HEK293 (cell line): Measurements from ENCODE around the gene CBFA2T2.

ENCODE experiments used
- CTCF ChIA-PET: fragments of 350-600 bp; formaldehyde crosslinking; extraction: SDS; loops from one replicate; lab custom pipeline; 2021; ENCODE audit warnings: antibody characterized with exemption; lab: Yijun Ruan, JAX
- POLR2A ChIA-PET: fragments of 300-600 bp; formaldehyde crosslinking; extraction: SDS; loops from one replicate; lab custom pipeline; 2020; ENCODE audit warnings: antibody characterized with exemption, inconsistent platforms; lab: Yijun Ruan, JAX
- H3K27ac ChIP-seq: fragments of 200-500 bp; sonication (Bioruptor generic); 2 replicates; pipeline ENCODE4 v1.5.1; 2014; ENCODE audit warnings: low read depth, low read length, control low read depth, inconsistent platforms; ENCODE audit errors: extremely low read depth
- H3K36me3 ChIP-seq, 2 experiments: fragments of 200-500 bp in 1 of 2; sonication (Bioruptor generic) in 1 of 2; 1 replicate in 1 of 2; 2 replicates in 1 of 2; pipeline ENCODE4 v1.5.1; 2014 to 2017; ENCODE audit warnings: inconsistent platforms in 2 of 2, low read length in 2 of 2; ENCODE audit not compliant: control insufficient read depth in 2 of 2, insufficient read depth in 1 of 2
- H3K4me1 ChIP-seq: fragments of 200-500 bp; sonication (Bioruptor generic); 2 replicates; pipeline ENCODE4 v1.5.1; 2014; ENCODE audit warnings: mild to moderate bottlenecking, low read length, inconsistent platforms; ENCODE audit not compliant: control insufficient read depth, insufficient read depth
- H3K4me3 ChIP-seq: 2 replicates; pipeline ENCODE4 v1.5.1; 2011; ENCODE audit warnings: low read depth, mild to moderate bottlenecking, control low read depth, low read length, moderate library complexity
- H3K9me3 ChIP-seq: fragments of 200-500 bp; sonication (Bioruptor generic); 2 replicates; pipeline ENCODE4 v1.5.1; 2014; ENCODE audit warnings: low read depth, low read length, inconsistent platforms; ENCODE audit not compliant: control insufficient read depth, insufficient read depth
- ELK4 ChIP-seq: IDR thresholded peaks from 2 replicates; pipeline ENCODE4 v1.6.1; 2011; ENCODE audit warnings: mild to moderate bottlenecking, low read depth, low read length, borderline replicate concordance
- OVOL3 ChIP-seq: fragments of 450-650 bp; formaldehyde crosslinking; IDR thresholded peaks from 2 replicates; pipeline ENCODE4 v1.5.1; 2016; ENCODE audit warnings: missing biosample characterization, missing genetic modification characterization
- ZBTB20 ChIP-seq: fragments of 450-650 bp; formaldehyde crosslinking; IDR thresholded peaks from 2 replicates; pipeline ENCODE4 v1.5.1; 2016; ENCODE audit warnings: missing biosample characterization, missing genetic modification characterization
- ZBTB49 ChIP-seq: fragments of 450-650 bp; formaldehyde crosslinking; IDR thresholded peaks from 2 replicates; pipeline ENCODE4 v1.5.1; 2016; ENCODE audit warnings: missing biosample characterization, missing genetic modification characterization, low read depth
- ZIC2 ChIP-seq: fragments of 450-650 bp; formaldehyde crosslinking; IDR thresholded peaks from 2 replicates; pipeline ENCODE4 v1.5.1; 2016; ENCODE audit warnings: missing biosample characterization, missing genetic modification characterization
- ZNF2 ChIP-seq: fragments of 450-650 bp; formaldehyde crosslinking; IDR thresholded peaks from 2 replicates; pipeline ENCODE4 v1.5.1; 2016; ENCODE audit warnings: missing biosample characterization, missing genetic modification characterization
- ZNF214 ChIP-seq: fragments of 450-650 bp; formaldehyde crosslinking; IDR thresholded peaks from 2 replicates; pipeline ENCODE4 v1.5.1; 2017; ENCODE audit warnings: missing biosample characterization, mild to moderate bottlenecking, missing genetic modification characterization, borderline replicate concordance
- ZNF394 ChIP-seq: fragments of 450-650 bp; formaldehyde crosslinking; IDR thresholded peaks from 2 replicates; pipeline ENCODE4 v1.5.1; 2016; ENCODE audit warnings: missing biosample characterization, missing genetic modification characterization, mild to moderate bottlenecking, moderate library complexity, borderline replicate concordance
- ZNF530 ChIP-seq: fragments of 450-650 bp; formaldehyde crosslinking; IDR thresholded peaks from 2 replicates; pipeline ENCODE4 v1.5.1; 2016; ENCODE audit warnings: low read depth, missing biosample characterization, missing genetic modification characterization
- ZNF561 ChIP-seq: fragments of 450-650 bp; IDR thresholded peaks from 2 replicates; pipeline ENCODE4 v1.5.1; 2018; ENCODE audit warnings: missing biosample characterization, missing genetic modification characterization, borderline replicate concordance
- ZNF585B ChIP-seq: fragments of 450-650 bp; formaldehyde crosslinking; IDR thresholded peaks from 2 replicates; pipeline ENCODE4 v1.5.1; 2016; ENCODE audit warnings: missing biosample characterization, missing genetic modification characterization
- ZNF692 ChIP-seq: fragments of 450-650 bp; formaldehyde crosslinking; IDR thresholded peaks from 2 replicates; pipeline ENCODE4 v1.5.1; 2016; ENCODE audit warnings: missing biosample characterization, missing genetic modification characterization
- ZNF830 ChIP-seq: fragments of 450-650 bp; IDR thresholded peaks from 2 replicates; pipeline ENCODE4 v1.5.0; 2018; ENCODE audit warnings: missing biosample characterization, missing genetic modification characterization, low read depth, mild to moderate bottlenecking, moderate library complexity
- ZSCAN18 ChIP-seq: fragments of 450-650 bp; formaldehyde crosslinking; IDR thresholded peaks from 2 replicates; pipeline ENCODE4 v1.5.1; 2016; ENCODE audit warnings: missing biosample characterization, missing genetic modification characterization
- TF ChIP-seq, protein P1 (sequence below): fragments of 450-650 bp; formaldehyde crosslinking; IDR thresholded peaks from 2 replicates; pipeline ENCODE4 v1.5.1; 2016; ENCODE audit warnings: missing biosample characterization, missing genetic modification characterization
- TF ChIP-seq, protein P2 (sequence below): fragments of 450-650 bp; formaldehyde crosslinking; optimal IDR thresholded peaks from 2 replicates; pipeline ENCODE3; 2016; ENCODE audit warnings: missing biosample characterization, mild to moderate bottlenecking, missing genetic modification characterization

The CBFA2T2 gene

GRCh38 chr20:33474097-33474873, 15.6 kb upstream of the CBFA2T2 start:
- no peak overlapping the region for H3K4me3 ChIP-seq
- H3K36me3 ChIP-seq, result no peaks in the 10 kb centered on the region
- CTCF ChIA-PET, result interaction anchor here (0.7 to 1.0 kb wide), 3 partner anchors 17 to 179 kb away, joined by 3 read pairs; no protein-coding TSS in a partner anchor
- H3K9me3 ChIP-seq, result no peaks in the 10 kb centered on the region
- TF ChIP-seq ZNF530 (tag by site-specific recombination), result no peak
- TF ChIP-seq, protein P1, sequence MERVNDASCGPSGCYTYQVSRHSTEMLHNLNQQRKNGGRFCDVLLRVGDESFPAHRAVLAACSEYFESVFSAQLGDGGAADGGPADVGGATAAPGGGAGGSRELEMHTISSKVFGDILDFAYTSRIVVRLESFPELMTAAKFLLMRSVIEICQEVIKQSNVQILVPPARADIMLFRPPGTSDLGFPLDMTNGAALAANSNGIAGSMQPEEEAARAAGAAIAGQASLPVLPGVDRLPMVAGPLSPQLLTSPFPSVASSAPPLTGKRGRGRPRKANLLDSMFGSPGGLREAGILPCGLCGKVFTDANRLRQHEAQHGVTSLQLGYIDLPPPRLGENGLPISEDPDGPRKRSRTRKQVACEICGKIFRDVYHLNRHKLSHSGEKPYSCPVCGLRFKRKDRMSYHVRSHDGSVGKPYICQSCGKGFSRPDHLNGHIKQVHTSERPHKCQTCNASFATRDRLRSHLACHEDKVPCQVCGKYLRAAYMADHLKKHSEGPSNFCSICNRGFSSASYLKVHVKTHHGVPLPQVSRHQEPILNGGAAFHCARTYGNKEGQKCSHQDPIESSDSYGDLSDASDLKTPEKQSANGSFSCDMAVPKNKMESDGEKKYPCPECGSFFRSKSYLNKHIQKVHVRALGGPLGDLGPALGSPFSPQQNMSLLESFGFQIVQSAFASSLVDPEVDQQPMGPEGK (tag by site-specific recombination), result no peak
- no peak for TF ChIP-seq ZSCAN18 (tag by site-specific recombination)
- no peak for TF ChIP-seq ZNF830
- no peak for TF ChIP-seq ZIC2 (tag by site-specific recombination)
- no peak for TF ChIP-seq ZNF394
- no peak for TF ChIP-seq ZNF585B (tag by site-specific recombination)
- no peak for TF ChIP-seq OVOL3 (tag by site-specific recombination)
- no peak for TF ChIP-seq ZNF214 (tag by site-specific recombination)
- TF ChIP-seq ELK4, result no peak
- TF ChIP-seq ZNF561, result no peak
- no peak for TF ChIP-seq ZBTB20 (tag by site-specific recombination)
- TF ChIP-seq ZNF692 (tag by site-specific recombination), result no peak
- TF ChIP-seq, protein P2, sequence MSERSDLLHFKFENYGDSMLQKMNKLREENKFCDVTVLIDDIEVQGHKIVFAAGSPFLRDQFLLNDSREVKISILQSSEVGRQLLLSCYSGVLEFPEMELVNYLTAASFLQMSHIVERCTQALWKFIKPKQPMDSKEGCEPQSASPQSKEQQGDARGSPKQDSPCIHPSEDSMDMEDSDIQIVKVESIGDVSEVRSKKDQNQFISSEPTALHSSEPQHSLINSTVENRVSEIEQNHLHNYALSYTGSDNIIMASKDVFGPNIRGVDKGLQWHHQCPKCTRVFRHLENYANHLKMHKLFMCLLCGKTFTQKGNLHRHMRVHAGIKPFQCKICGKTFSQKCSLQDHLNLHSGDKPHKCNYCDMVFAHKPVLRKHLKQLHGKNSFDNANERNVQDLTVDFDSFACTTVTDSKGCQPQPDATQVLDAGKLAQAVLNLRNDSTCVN (tag by site-specific recombination), result no peak
- TF ChIP-seq ZBTB49 (tag by site-specific recombination), result no peak
- no peak for TF ChIP-seq ZNF2 (tag by site-specific recombination)
- no peaks in the 10 kb centered on the region for H3K4me1 ChIP-seq
- POLR2A ChIA-PET, result interaction anchor here (1.4 kb wide), 1 partner anchor 16 kb away, joined by 19 read pairs; the partner anchor contains the start of gene CBFA2T2
- H3K27ac ChIP-seq, result no peak overlapping the region
